GM18858 (cell line): ENCODE results near the gene PUM1.

ENCODE experiments used
- ATAC-seq: cut with Tn5 transposase; IDR thresholded peaks from one replicate; pipeline ENCODE4 v1.9.1; 2021; ENCODE audit not compliant: unreplicated experiment

PUM1 gene

GRCh38 chr1:30895944-30896660, 169.4 kb downstream of the PUM1 start:
- ATAC-seq, result no peak

- no peak for ATAC-seq
Observed at GRCh38 chr1:30895382-30895943, 170.1 kb downstream of the PUM1 start.

DNA sequence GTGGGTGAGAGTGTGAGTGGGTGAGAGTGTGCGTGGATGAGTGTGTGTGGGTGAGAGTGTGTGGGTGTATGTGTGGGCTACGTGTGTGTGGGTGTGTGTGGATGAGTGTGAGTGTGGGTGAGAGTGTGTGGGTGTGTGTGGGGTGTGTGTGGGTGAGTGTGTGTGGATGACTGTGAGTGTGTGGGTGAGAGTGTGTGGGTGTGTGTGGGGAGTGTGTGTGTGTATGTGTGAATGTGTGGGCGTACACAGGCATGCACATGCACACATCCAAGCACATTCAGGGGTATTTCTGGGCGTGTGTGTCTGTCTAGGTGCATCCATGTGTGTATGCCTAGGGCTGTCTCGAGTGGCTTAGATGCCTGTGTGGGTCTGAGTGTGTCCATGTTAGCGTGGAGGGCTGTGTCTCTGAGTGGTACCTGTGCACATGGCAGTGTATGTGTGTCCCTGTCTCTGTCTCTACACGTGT, 171.0 kb downstream of the PUM1 start:
- no peak for ATAC-seq

DNA sequence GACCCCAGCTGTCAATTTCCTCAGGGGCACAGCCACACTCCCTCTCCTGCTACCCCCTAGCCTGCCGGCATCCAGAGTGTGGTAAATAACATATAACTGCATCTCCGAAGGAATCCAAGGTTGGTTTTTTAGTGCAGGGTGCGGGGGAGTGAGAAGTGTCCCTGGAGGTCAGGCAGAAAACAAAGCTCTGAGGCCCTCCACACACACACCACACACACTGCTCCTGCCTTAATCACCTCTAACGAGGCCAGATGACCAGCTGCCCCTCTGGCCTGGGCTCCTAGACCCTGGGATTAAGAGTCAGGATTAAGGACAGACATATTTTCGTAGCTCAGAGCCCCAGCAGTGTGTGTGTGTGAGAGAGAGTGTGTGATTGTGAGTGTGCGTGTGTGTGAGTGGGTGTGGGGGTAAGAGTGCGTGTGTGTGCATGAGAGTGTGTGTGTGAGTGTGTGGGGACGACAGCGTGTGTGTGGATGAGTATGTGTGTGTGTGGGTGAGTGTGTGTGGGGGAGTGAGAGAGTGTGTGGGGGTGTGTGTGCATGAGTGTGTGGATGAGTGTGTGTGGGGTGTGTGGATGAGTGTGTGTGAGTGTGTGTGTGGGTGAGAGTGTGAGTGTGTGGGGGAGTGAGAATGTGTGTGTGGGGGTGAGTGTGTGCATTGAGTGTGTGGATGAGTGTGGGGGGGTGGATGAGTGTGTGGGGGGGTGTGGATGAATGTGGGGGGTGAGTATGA, 171.6 kb downstream of the PUM1 start:
- ATAC-seq, result no peak

DNA sequence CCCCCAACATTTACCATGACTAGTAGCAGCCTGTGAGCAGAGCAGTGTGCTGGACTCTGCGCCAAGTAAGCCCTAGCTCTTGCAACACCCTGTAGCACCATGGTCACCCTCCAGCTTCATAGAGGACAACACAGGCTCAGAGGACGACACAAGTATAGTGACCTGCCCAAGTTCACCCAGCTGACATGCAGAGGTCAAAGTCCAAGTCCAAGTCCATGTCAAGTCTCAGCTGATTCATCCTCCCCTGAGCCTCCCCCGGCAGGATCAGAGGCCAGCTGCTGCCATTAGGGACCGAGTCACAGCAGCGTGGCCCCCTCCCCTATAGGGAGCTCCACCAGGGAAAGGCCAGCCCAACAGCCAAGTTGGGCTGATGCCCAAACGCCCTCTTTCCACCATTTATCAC, 172.8 kb downstream of the PUM1 start:
- ATAC-seq, result no peak

DNA sequence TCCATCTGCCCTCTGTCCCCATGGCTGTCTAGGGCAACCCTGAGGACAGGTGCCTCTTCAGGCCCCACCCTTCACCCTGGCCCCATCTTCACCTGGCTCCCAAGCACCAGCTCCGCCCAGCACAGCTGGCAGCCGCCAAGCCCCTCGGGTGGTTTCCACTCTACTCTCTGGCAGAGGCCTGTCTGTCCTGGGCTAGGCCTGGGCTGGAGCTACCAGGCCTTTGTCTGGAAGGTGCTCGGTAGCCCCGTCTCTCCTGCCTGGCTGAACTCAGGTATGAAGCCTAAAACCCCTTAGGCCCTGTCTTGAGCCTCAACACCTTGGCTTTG, 174.3 kb downstream of the PUM1 start:
- ATAC-seq, result no peak

GRCh38 chr1:30890502-30891226, 174.9 kb downstream of the PUM1 start:
- ATAC-seq, result no peak

- no peak for ATAC-seq
Observed at GRCh38 chr1:30889511-30889910, 176.0 kb downstream of the PUM1 start.

- no peak for ATAC-seq
Observed at GRCh38 chr1:30888975-30889374, 176.5 kb downstream of the PUM1 start.

DNA sequence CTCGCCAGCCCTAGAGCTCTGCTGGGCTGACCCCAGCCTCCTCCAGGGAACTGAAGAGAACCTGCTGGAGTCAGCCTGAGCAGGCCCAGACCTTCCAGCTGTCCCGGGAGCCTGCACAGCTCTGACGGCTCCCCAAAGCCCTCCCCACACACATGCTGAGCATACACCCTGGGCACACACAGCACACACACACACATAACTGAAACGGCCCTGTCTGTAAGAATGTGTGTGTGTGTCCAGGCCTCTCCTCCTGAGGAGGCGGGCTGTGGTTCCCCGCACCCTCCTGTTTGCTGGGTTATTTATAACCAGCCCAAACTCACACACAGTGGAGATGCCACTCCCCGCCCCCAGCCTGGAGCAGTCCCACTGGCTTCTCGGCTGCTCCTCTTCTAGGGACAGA, 177.1 kb downstream of the PUM1 start:
- ATAC-seq, result no peak

- no peak for ATAC-seq
Observed at GRCh38 chr1:30887485-30888315, 177.8 kb downstream of the PUM1 start.

DNA sequence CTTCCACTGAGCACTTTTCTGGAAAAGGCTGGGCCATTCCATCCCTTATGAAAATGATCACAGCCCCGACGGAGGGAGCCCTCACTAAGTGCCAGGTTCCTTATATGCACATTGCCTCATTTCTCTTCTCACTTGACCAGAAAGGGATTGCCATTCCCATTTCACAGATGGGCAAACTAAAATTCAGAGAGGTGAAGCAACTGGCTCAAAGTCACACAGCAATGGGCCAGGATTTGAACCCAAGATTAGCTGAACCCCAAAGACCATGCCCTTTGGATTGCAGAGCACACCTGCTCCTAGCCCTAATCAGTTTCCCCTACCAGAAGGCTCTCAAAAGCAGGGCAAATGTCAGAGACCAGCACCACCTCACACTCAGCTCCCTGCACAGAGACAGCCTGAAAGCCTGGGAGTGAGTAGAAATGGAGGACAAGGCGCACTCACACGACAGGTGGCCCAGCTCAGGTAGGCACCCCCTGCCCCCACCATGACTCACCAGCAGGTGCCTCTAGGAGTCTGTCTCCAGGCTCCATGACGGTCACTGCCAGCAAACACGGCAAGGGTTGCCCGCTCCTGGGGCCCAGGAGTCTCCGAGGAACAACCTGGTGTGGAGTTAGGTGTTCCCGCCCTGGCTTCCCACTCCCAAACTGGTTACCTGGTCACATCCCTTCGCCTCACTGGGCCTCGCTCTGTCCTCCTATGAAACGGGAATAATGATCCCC, 178.6 kb downstream of the PUM1 start:
- no peak for ATAC-seq

GRCh38 chr1:30885570-30886522, 179.7 kb downstream of the PUM1 start:
- ATAC-seq, result no peak

- no peak for ATAC-seq
Observed at GRCh38 chr1:30884723-30885122, 180.8 kb downstream of the PUM1 start.

- no peak for ATAC-seq
Observed at GRCh38 chr1:30883389-30884172, 181.9 kb downstream of the PUM1 start.

GRCh38 chr1:30882678-30883388, 182.7 kb downstream of the PUM1 start:
- no peak for ATAC-seq
